MM.1S (cell line): ENCODE results near the gene SPOCK1.

Source experiments
- DNase-seq: peaks from one replicate; pipeline ENCODE4 v3.0.0-alpha.2; 2015
- H2AFZ ChIP-seq: fragments of 300-600 bp; sonication (generic); 2 replicates; pipeline ENCODE4 v1.6.0; 2016; ENCODE audit warnings: antibody characterized with exemption, low read length
- H3F3A ChIP-seq: fragments of 300-600 bp; sonication (generic); 2 replicates; pipeline ENCODE4 v1.6.1; 2016; ENCODE audit warnings: mild to moderate bottlenecking, antibody characterized with exemption, low read length, moderate library complexity, mixed read lengths; ENCODE audit not compliant: insufficient read depth
- H3K27ac ChIP-seq: fragments of 300-600 bp; sonication (generic); 2 replicates; pipeline ENCODE4 v1.5.1; 2016; ENCODE audit warnings: mild to moderate bottlenecking, low read length
- H3K27me3 ChIP-seq: fragments of 300-600 bp; sonication (generic); replicated peaks from 2 replicates; pipeline ENCODE4 v1.6.0; 2016; ENCODE audit warnings: low read length; ENCODE audit not compliant: insufficient read depth
- H3K36me3 ChIP-seq: fragments of 300-600 bp; sonication (generic); replicated peaks from 2 replicates; pipeline ENCODE4 v1.6.1; 2016; ENCODE audit warnings: mild to moderate bottlenecking, low read length, mixed read lengths; ENCODE audit not compliant: insufficient read depth
- H3K4me1 ChIP-seq: fragments of 300-600 bp; sonication (generic); 2 replicates; pipeline ENCODE4 v1.6.1; 2016; ENCODE audit warnings: low read length, mixed read lengths
- H3K4me2 ChIP-seq: fragments of 300-600 bp; sonication (generic); 2 replicates; pipeline ENCODE4 v1.6.0; 2016; ENCODE audit warnings: low read depth, low read length
- H3K4me3 ChIP-seq: fragments of 300-600 bp; sonication (generic); 2 replicates; pipeline ENCODE4 v1.5.1; 2016; ENCODE audit warnings: low read length, mixed read lengths
- H3K79me2 ChIP-seq: fragments of 300-600 bp; sonication (generic); 2 replicates; pipeline ENCODE4 v1.6.1; 2016; ENCODE audit warnings: mixed run types, low read length, mixed read lengths
- H3K9ac ChIP-seq: fragments of 300-600 bp; sonication (generic); 2 replicates; pipeline ENCODE4 v1.6.1; 2016; ENCODE audit warnings: low read length, mixed read lengths
- H3K9me2 ChIP-seq: fragments of 300-600 bp; sonication (generic); replicated peaks from 2 replicates; pipeline ENCODE4 v1.6.1; 2016; ENCODE audit warnings: mild to moderate bottlenecking, low read length, mixed read lengths; ENCODE audit not compliant: insufficient read depth
- H3K9me3 ChIP-seq: fragments of 300-600 bp; sonication (generic); replicated peaks from 2 replicates; pipeline ENCODE4 v1.6.1; 2016; ENCODE audit warnings: mild to moderate bottlenecking, low read length, mixed read lengths; ENCODE audit not compliant: insufficient read depth
- H4K20me1 ChIP-seq: fragments of 300-600 bp; sonication (generic); 2 replicates; pipeline ENCODE4 v1.6.1; 2016; ENCODE audit warnings: mild to moderate bottlenecking, low read length, moderate library complexity, mixed read lengths; ENCODE audit not compliant: insufficient read depth
- CTCF ChIP-seq: fragments of 300-600 bp; sonication (generic); IDR thresholded peaks from 2 replicates; pipeline ENCODE4 v1.5.1; 2016; ENCODE audit warnings: antibody characterized with exemption, low read length, mixed read lengths
- EZH2 ChIP-seq: fragments of 300-600 bp; sonication (generic); optimal IDR thresholded peaks from 2 replicates; pipeline ENCODE3; 2017; ENCODE audit warnings: low read depth, mild to moderate bottlenecking, antibody characterized with exemption, low read length, mixed read lengths
- EZH2phosphoT487 ChIP-seq: fragments of 300-600 bp; sonication (generic); IDR thresholded peaks from 2 replicates; pipeline ENCODE4 v1.6.1; 2018; ENCODE audit warnings: antibody characterized with exemption, low read length

The SPOCK1 gene

GRCh38 chr5:137034213-137034612 is 464.9 kb downstream of the SPOCK1 start:
- no peak overlapping the region for H3K4me3 ChIP-seq
- no peaks in the 10 kb centered on the region for H4K20me1 ChIP-seq
- H3F3A ChIP-seq, result no peaks in the 10 kb centered on the region
- no peak for DNase-seq
- no peak overlapping the region for H3K27ac ChIP-seq
- no peaks in the 10 kb centered on the region for H3K36me3 ChIP-seq
- no peaks in the 10 kb centered on the region for H3K9me3 ChIP-seq
- no peak for TF ChIP-seq CTCF
- no peak for TF ChIP-seq EZH2
- no peak for TF ChIP-seq EZH2phosphoT487
- no peak overlapping the region for H3K4me2 ChIP-seq
- no peak overlapping the region for H2AFZ ChIP-seq
- no peaks in the 10 kb centered on the region for H3K4me1 ChIP-seq
- H3K9ac ChIP-seq, result no peak overlapping the region
- H3K9me2 ChIP-seq, result no peaks in the 10 kb centered on the region
- H3K79me2 ChIP-seq, result no peaks in the 10 kb centered on the region
- no peaks in the 10 kb centered on the region for H3K27me3 ChIP-seq

GRCh38 chr5:137032929-137033328 is 466.2 kb downstream of the SPOCK1 start:
- DNase-seq, result no peak
- H3K9me3 ChIP-seq, result no peaks in the 10 kb centered on the region

DNA sequence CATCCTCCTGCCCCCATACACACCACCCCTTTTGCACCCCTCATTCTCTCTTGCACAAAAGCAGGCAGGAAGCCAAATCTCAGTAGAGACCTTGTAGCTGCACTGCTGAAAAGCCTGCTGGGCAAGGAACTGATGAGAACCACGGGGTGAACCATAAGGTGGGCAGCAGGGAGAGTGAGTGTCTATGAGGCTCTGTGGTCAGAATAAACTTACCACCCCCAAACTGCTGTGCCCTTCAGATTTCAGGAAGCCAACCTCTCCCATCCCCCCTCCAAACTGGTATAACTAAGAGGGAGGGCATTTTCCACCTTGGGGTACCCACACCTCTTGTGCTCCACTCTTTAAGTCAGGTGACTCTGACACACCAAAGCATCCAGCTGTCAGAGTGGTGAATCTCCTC is 471.4 kb downstream of the SPOCK1 start:
- H3K9ac ChIP-seq, result no peak overlapping the region
- H3K36me3 ChIP-seq, result no peaks in the 10 kb centered on the region
- H3K4me2 ChIP-seq, result no peak overlapping the region
- DNase-seq, result no peak
- no peaks in the 10 kb centered on the region for H3K9me3 ChIP-seq
- H3K4me3 ChIP-seq, result no peak overlapping the region
- H3K27me3 ChIP-seq, result no peaks in the 10 kb centered on the region
- H3K4me1 ChIP-seq, result no peaks in the 10 kb centered on the region
- no peaks in the 10 kb centered on the region for H4K20me1 ChIP-seq
- no peak for TF ChIP-seq EZH2phosphoT487
- TF ChIP-seq CTCF, result no peak
- no peak for TF ChIP-seq EZH2
- H3K79me2 ChIP-seq, result no peaks in the 10 kb centered on the region
- no peak overlapping the region for H3K27ac ChIP-seq
- no peaks in the 10 kb centered on the region for H3K9me2 ChIP-seq
- H2AFZ ChIP-seq, result no peak overlapping the region
- no peaks in the 10 kb centered on the region for H3F3A ChIP-seq

More at GRCh38 chr5:137032929-137033328, 466.2 kb downstream of the SPOCK1 start:
- Histone ChIP-seq H3F3A (no peaks in the 10 kb centered on the region), H3K36me3 (no peaks in the 10 kb centered on the region), H3K9ac (no peak overlapping the region), H3K4me3 (no peak overlapping the region), H3K27ac (no peak overlapping the region), H3K27me3 (no peaks in the 10 kb centered on the region), H4K20me1 (no peaks in the 10 kb centered on the region), H2AFZ (no peak overlapping the region), H3K4me2 (no peak overlapping the region), H3K4me1 (no peaks in the 10 kb centered on the region), H3K9me2 (no peaks in the 10 kb centered on the region), H3K79me2 (no peaks in the 10 kb centered on the region)
- TF ChIP-seq EZH2 (no peak), CTCF (no peak), EZH2phosphoT487 (no peak)
